Stimulated activated naive CD8-positive, alpha-beta T cell treated with anti-CD3 and anti-CD28 coated beads, Interleukin-15, Interleukin-2, amounts not matched to agents 100 U/mL and 50 U/mL, for 24 hours (primary cell): ENCODE data around the gene PPFIA2.

Experiments
- ATAC-seq: fragments of 150-1000 bp; cut with Tn5 transposase; one replicate; pipeline ENCODE4 v1.10.0; 2021
- DNase-seq: peaks from one replicate; pipeline ENCODE4 v3.0.0; 2021

PPFIA2 gene

DNA sequence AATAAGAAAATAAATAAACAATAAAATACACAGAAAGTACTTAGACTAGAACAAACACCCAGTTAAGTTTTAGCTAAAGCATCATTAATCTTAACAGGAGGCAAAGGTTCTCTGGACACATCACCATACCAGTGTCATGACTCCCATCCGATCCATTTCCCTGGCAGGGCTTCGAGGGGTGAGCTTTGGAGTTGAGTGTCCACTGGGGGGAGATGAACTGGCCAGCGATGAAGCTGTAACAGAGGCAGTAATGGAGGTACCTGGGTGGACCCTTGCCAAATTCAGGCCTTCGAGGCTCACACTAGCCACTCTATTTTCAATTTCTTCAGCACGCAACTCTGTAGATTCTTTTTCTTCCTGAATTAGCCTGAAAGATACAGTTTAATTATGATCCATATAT is 411.7 kb downstream of the PPFIA2 start:
- DNase-seq = no peak
- ATAC-seq = no peak

DNA sequence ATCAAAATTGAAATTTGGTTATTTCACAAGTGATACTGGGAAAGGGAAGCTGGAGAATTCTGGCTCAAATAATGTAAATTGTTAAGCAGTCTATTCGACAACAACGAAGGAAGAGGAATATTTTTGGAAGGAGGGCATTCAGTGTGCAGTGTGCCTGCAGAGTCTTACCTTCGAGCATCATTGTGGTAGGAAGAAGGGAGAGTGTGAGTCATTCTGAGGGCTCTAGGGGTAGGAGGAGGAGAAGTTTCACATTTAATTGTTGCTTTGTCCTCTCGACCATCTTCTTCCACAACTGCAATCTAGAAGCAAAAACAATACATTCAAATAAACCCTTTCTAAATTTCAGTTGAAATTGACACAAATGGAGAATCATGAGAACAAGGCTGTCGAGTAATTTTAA is 418.2 kb downstream of the PPFIA2 start:
- ATAC-seq (no peak), DNase-seq (no peak)

DNA sequence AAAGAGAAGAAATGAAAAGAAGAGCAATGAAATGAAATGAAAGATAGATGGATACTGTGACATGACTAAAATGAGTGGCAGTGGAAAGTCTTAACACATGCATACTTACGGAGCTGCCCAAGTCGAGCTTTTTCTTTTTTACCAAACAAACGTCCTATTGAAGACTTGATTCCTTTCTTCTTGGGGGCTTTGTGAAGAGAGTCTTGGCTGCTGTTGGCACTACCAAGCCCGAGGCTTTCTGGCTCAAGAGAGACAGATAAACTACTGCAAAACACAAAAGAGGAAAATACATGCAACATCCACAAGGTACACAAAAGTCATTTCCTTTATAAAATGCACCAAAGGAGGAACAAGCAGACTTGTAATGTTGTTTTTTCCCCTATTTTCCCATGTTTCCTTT is 420.1 kb downstream of the PPFIA2 start:
- no peak for ATAC-seq
- no peak for DNase-seq

DNA sequence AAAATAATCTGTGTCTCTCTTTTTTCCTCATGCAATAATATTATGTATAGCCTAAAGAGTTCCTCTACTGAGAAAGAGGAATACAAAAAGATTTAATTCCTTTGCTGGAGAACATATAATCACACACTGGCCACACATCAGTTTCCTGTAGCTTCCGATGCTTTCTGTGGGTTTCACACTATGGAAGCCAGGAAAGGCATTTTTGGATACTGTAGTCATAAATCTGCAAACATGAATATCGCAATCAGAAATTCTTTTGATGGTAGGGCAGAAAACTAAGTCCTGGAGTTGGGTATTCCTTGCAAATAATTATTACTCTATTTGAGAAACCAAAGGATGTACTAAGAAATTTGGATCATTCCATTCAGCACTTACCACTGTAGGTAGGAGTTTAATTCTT is 421.3 kb downstream of the PPFIA2 start:
- ATAC-seq (no peak), DNase-seq (no peak)

DNA sequence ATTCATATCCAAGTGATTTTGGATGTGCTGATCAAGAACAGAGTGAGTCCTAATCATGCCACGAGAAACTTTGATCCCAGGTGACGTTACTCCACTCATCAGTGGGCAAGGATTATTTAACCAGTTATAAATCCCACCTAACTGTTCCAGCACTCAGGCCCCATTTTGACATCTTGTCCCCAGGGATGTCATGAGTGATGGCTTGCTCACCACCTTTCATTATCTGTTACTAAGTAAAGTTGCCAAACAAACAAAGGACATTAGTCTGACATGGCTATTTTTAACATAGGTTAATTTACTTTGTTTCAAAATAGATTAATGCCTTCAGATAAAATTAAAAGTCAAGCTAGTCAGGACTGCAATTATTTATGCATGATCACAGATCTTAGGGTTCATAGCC is 425.3 kb downstream of the PPFIA2 start:
- no peak for DNase-seq
- ATAC-seq = no peak

DNA sequence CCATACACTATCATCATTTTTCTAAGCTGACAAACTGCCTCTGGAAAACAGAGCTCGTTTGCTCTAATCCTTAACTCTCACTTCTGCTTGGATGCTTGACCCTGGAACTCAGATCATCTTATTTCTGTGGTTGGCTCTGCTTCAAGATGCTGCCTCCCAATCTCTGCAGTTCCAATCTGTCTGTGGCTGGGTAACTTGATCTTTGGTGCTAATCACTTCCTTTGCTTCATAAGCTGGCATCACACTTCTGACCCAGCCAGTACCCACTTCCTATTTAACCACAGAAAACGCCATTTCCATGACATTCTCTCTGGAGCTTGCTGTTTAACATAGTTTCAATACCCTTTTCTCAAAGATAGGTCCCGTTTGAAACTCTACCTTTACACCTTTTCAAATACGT is 427.1 kb downstream of the PPFIA2 start:
- ATAC-seq (no peak), DNase-seq (no peak)

DNA sequence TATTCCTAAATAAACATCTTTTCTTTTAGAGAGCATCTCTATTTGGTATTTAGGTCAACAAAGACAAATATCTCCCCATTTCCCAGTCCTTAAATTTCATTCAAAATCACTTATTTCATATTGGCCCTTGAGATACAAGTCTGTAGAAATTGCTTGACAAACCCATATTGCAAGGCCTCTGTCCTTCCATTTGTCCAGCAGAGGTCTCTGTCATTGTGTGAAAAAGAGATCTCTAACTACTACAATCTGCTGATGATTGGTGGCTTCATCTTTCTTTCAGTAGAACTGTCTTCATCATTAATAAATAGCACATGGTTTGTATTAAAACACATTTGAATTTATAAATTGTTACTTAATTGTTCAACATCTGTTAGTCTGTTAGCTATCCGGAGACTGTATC is 428.7 kb downstream of the PPFIA2 start:
- no peak for ATAC-seq

DNA sequence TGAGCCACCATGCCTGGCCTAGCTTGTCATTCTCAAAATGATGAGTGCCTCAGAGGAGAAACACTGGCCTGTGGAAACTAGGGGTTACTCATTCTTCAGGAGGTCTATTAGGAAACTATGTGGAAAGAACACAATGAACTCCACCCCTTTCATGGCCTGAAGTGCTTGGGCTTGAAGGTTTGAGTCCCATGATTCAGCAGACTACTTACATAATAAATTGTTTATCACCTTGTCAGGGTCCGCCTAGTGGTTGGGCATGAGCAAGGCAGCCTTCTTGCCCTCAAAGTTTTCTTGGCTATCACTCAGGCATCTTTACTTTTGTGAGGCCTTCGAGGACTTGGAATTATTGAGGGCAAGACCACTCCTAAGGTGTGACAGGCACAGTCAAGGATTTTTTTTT is 430.1 kb downstream of the PPFIA2 start:
- DNase-seq = no peak
- no peak for ATAC-seq

More for the DNA sequence above, 428.7 kb downstream of the PPFIA2 start:
- DNase-seq = no peak

DNA sequence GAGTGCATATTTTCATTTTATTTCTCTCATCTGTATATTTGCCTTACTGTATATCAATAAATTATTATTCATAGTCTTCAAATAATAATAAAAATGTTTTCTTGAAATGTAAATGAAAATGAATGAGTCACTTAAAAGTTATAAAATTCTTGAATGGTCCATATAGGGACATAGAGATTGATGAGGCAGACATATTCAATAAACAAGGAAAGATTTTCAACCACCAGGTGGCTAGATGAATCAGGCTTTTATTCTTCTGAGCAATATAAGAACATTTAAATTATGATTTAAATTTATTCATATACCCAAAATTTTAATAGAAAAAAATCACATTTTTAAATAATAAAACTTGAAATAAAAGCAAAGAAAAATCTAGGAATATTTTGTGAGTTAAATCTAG is 431.7 kb downstream of the PPFIA2 start:
- DNase-seq = no peak
- ATAC-seq = no peak

DNA sequence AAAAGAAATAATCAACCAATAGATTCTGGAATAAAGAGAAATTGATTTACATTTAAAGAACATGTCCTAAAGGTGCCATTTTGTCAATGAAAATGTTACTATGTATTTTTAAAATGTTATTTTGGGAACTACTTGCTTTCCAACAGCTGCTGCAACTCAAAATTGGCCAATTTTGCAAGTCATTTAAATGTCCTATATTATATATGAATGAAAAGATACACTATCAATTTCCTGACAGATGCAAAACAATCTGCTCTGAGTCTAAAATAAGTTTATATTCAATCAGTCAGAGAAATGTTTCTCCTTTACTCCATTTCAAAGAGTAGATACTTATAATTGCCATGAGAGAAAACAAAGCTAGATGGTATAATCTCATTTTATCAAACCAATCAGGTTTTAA is 434.1 kb downstream of the PPFIA2 start:
- DNase-seq (no peak), ATAC-seq (no peak)

DNA sequence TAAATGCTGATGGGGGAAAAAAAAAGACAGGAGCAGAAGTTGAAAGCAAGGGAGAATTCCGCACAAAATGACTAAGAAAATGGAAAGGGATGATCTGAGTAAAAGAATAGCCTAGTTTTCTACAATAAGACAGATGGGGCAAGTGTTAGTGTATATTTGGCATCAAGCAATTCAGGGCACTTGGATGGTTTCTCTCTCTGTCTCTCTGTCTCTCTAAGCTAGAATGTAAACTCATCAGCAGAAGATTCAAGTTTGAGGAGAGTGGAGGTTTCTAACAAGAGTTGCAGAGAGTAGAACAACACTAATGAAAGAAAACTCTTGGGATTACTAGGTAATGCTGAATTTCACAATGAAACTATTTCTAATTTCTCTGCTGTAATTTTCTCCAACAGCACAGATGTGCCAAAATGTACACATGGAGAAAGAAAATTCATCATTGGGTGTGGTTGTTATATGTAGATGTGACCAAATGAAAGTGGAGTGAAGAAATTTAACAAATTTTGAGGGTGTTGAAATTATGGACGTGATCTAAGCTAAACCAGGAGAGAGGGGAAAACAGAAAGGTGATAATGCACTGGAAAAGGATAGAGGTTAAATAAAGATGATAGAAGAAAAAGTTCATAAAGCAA is 444.1 kb downstream of the PPFIA2 start:
- DNase-seq (no peak), ATAC-seq (no peak)

DNA sequence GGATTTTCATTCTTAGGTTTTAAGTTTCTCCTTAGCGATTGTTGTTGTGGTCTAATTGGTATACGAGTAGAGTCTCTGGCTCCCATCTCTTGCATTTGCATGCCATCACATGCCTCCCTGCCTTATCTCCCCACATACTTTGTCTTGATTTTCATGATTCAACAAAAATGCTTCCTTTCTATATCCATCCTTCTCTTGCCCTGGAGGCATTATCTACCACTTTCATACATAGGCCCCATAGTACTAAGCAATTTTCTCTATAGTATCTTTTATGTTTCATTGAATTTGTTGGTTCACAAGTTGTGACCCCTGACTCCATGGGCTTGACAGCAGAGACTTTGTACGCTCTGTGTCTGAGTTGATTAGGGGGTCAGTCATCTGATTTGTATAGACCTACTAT is 455.2 kb downstream of the PPFIA2 start:
- ATAC-seq (no peak), DNase-seq (no peak)

DNA sequence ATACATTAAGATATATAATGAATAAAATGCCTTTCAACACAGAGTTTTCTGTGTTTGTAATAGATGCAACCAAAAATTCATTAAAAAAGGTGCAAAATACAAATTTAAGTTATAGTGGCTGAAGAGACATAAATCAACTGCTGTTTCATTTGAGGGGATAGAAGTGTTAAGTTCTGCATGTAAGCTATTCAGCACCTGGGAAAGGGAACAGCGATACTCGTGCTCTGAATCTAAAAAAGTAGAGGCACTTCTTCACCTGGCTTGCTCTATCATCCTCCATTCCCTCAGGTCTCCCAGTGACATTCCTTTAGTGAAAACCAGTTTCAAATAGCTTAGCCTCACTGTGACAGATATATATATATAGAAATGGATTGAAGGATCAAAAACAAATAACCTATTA is 458.7 kb downstream of the PPFIA2 start:
- ATAC-seq = no peak

DNA sequence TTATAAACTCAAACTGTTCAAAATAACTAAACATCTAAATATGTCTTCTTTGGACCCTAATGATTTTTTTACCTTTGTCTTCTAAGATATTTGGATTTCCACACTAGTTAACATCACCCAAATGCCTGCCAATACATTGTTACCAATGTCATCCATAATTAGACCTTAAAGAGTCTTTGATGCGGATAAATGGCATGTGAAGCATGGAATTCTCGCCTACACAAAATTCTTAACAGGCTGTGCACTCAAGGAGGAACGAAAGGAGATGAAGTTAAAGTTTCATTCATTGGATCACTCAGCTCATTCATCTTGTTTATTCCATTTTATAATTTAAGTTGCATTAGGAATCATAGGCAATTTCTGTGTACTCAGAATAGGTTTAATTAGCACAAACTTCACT is 461.5 kb downstream of the PPFIA2 start:
- no peak for DNase-seq
- ATAC-seq = no peak

More for the DNA sequence above, 458.7 kb downstream of the PPFIA2 start:
- DNase-seq = no peak

DNA sequence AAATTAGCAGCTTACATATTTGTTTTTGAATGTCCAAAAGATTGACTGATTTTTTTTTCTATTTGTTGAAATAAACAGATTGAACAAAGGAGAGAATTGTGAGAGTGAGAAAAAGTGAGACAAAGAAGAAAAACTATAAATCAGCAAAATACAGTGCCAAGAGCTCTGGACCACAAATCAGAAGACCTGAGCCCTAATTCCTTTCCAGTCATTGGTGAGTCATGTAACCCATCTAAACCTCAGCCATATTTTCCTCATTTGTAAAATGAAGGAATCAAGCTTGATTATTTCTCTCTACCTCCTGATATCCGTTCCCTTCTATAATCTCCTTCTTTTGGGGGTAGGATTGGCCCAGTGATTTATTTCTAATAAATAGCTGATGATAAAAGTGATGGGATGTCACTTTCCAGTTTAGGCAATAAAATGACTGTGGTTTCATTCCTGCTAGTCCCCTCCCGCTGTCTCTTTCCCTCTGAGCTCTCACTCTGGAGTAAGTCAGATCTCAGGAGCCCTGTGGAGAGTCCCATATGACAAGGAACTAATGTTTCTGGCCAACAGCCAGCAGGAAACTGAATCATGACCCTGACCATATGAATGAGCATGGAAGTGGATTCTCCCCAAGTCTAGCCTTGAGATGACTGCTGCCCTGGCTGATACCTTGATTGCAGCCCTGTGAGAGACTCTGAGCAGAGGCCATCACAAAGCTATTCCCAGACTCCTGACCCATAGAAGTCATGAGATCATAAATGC is 462.4 kb downstream of the PPFIA2 start:
- DNase-seq = no peak

DNA sequence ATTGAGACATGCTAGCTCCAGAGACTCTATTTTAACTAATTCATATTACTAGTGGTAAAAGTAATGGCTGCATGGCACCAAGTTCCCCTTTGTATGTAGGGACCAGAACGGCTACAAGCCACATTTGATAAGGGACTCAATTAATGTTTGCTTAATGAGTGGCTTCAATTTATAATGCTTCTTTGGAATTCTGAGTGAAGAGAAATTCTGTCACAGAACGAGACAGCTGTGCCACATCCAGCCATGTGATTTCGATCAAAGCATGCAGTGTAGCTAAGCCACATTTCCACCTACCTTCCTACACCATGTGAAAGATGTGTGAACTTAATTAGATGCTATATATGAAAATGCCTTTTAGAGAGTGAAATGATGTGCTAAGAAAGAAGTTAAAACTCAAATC is 463.9 kb downstream of the PPFIA2 start:
- no peak for DNase-seq
- ATAC-seq = no peak

More for the DNA sequence above, 462.4 kb downstream of the PPFIA2 start:
- no peak for ATAC-seq

DNA sequence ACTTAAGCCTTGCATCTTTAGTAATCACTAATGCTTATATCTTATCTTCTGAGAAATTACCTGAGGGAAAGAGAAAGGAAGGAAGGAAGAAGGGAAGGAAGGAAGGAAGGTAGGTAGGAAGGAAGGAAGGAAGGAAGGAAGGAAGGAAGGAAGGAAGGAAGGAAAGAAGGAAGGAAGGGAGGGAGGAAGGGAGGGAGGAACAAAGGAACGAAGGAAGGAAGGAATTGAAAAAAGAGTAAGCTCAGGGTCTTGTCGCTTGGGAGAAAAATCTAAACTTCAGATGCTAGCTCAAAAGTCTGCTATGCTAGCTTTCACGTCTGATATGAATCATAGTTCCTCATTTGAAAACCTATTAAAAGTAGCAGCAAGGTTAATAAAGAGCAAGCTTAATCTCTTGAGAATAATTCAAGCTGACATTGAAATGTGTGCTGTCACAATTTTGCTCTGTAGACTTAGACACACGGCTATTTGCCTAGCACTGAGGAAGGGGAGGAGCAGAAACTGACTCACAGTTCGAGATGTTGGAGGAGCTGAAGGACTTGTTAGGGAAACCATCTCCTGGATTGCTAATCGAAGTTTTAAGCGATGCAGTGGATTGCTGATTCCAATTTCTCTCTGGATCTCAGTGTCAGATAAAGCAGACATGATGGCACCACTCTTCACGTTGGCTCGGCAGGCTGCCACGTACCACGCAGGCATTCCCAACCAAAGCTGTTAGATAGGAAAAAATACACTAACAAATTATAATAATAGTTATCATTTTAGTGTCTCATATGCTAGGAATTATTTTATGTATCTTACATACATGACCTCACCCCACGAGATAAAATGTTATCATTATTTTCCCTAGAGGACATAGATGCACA is 464.6 kb downstream of the PPFIA2 start:
- ATAC-seq = no peak
- DNase-seq = no peak

DNA sequence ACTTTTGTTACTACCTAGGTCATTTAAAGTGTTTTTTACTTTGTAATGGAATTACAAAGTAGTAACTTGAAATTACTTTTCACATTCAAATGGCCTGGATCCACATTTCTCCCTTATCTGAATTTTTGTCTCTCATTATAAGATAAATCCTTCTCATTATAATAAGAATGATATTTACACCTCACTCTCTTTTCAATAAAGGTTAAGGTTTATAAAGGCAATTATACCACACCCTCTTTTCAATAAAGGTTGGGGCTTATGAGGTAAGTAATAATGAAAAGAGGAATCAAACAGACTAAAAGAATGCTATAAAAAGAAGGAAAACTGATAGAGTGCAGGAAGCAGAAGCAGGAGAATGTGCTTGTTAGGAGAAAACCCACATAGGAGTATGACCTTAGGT is 470.5 kb downstream of the PPFIA2 start:
- DNase-seq (no peak), ATAC-seq (no peak)

DNA sequence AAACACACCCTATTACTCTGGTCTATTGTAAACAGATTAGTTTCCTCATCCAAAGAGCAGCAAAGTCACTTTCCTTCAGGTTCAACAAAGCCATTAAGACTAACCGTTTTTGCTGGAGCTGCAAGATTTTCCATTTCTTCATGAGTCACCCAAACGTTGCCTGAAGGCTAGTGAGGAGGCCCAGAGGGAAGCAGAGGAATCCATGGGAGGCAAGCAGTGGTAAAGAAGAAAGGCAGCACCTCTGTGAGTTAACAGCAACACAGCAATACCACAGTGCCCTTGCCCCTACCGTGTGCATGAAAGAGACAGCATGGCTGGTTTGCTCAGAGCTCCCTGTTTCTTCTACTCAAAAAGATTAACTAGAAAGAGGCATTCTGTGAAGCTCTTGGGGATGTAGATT is 475.0 kb downstream of the PPFIA2 start:
- DNase-seq (no peak), ATAC-seq (no peak)

DNA sequence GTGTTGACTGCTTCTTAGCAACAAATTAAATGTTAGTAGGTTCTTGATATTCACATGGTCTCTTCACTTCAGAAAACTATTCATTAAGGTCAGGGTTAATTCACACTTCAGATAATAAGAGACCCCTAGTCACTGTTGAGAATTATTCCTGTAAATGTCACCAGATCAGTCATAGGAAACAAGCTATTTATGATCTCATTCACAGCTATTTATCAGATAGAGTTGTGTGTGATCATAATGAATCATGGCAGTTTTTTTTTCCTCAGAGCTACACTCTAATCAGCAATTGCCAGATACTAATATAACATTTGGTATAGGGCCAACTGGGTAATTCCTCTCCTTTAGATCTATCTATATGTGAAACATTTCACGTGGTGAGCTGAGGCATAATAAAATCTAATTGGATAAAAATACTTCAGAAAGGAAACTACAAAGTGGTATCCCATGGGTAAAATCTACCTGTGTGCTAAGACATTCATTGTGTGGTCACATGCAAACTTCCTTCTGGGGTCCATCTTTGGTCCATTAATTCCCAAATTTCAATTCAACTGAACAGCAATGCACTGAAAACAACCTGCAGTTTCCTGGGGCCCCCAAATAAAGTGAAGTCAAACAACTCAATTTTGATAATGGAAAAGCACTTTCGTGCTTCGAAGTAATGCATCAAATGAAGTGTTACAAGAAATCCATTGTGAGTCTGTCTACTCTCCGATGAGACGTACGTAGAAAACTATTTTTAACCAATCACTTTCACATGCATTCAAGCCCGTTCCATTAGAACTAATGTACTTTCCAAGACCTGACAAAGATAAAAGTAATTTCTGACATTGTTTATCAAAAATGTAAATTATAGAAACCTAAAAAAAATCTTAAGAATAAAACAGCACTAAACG is 484.3 kb downstream of the PPFIA2 start:
- DNase-seq (no peak), ATAC-seq (no peak)

DNA sequence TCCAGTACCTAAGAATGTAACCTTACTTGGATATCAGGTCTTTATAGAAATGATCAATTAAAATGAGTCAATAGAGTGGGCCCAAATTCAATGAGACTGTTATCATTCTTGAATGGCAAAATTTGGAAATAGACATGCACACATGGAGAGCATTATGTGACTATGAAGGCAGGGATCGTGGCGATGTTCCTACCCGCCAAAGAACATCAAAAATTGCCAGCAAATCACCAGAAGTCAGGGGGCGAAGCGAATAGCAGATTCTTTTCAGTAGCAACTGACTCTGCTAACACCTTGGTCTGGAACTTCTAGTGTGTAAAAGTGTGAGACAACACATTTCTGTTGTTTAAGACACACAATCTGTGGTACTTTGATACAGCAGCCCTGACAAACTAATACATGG is 488.8 kb downstream of the PPFIA2 start:
- no peak for DNase-seq

DNA sequence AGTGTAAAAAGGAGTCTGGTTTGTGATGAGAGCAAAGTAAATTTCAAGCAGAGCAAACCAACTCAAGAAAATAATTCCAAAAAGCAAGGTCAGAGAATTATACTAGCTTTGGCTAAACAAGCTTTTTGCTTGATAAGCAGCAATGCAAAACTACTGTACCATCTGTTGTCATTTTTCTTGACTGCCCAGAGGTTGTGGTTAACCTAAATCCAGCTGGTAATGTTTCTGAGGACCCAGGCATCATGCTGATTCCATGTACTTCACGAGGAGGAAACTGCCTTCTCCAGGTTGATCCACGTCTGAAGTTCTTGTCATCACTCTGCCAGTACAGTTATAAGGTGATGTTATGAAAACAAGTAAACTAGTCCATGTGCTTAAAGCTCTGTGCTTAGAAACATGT is 496.1 kb downstream of the PPFIA2 start:
- DNase-seq (no peak), ATAC-seq (no peak)

More for the DNA sequence above, 488.8 kb downstream of the PPFIA2 start:
- no peak for ATAC-seq
